Activated CD8-positive, alpha-beta T cell treated with anti-CD3 and anti-CD28 coated beads, Interleukin-2, amount 10 ng/mL, durations not matched to agents 7 days and 5 days (primary cell): ENCODE results near the gene SRPK2. TPM values are rescaled to one million over a fixed set of nuclear protein-coding genes. Genes with fewer than 3 reads are reported as not detected.

Experiments used
- ATAC-seq: fragments of 150-1000 bp; cut with Tn5 transposase; one replicate; pipeline ENCODE4 v1.10.0; 2021; ENCODE audit warnings: moderate library complexity
- CTCF ChIA-PET: fragments of 350-600 bp; sonication (Branson Sonifier 250); formaldehyde crosslinking; loops from one replicate; lab custom pipeline; 2021; ENCODE audit warnings: antibody characterized with exemption; lab: Charles Lee
- POLR2A ChIA-PET: fragments of 350-600 bp; sonication (Branson Sonifier 250); formaldehyde crosslinking; loops from one replicate; lab custom pipeline; 2021; ENCODE audit warnings: antibody characterized with exemption; lab: Charles Lee
- DNase-seq: peaks from one replicate; pipeline ENCODE4 v3.0.0-alpha.2; 2020
- H3K27ac Mint-ChIP-seq: one replicate; pipeline ENCODE4 v1.8.0; 2021; ENCODE audit warnings: mild to moderate bottlenecking, mixed read lengths
- H3K27me3 Mint-ChIP-seq: one replicate; pipeline ENCODE4 v1.8.0; 2021; ENCODE audit warnings: low read depth, mixed read lengths
- H3K36me3 Mint-ChIP-seq: one replicate; pipeline ENCODE4 v1.8.0; 2021; ENCODE audit warnings: low read depth, mixed read lengths
- H3K4me1 Mint-ChIP-seq: one replicate; pipeline ENCODE4 v1.8.0; 2021; ENCODE audit warnings: low read depth, mixed read lengths
- H3K4me3 Mint-ChIP-seq: one replicate; pipeline ENCODE4 v1.8.0; 2021; ENCODE audit warnings: mild to moderate bottlenecking, mixed read lengths
- H3K9me3 Mint-ChIP-seq: one replicate; pipeline ENCODE4 v1.8.0; 2022; ENCODE audit warnings: mixed read lengths; ENCODE audit not compliant: insufficient read depth
- total RNA-seq, 2 experiments: library from RNA; stranded (reverse); gene quantifications; one replicate each; pipeline ENCODE4 v1.2.3, GENCODE V29; 2021

Gene SRPK2
- total RNA-seq, 2 experiments from 2014 or later, result 34.5 to 35.9 TPM

- Mint-ChIP-seq H3K4me3 (no peak overlapping the region), H3K4me1 (peaks cover 18% of the 10 kb centered on the region), H3K27me3 (no peaks in the 10 kb centered on the region), H3K36me3 (peaks cover 3% of the 10 kb centered on the region), H3K9me3 (peaks cover 8% of the 10 kb centered on the region), H3K27ac (no peak overlapping the region)
- ATAC-seq, result no peak
- CTCF ChIA-PET, result no interaction called here
- POLR2A ChIA-PET, result no interaction called here
- DNase-seq, result no peak
These were observed 176.5 kb downstream of the SRPK2 start for GRCh38 chr7:105212212-105212611.

GRCh38 chr7:105210721-105211205 is 178.0 kb downstream of the SRPK2 start:
- H3K36me3 Mint-ChIP-seq, result peaks cover 4% of the 10 kb centered on the region
- CTCF ChIA-PET, result interaction anchor here (1.8 kb wide), 1 partner anchor 14 kb away, joined by 5 read pairs; no protein-coding TSS in a partner anchor
- ATAC-seq (peak; percentile 38), DNase-seq (no peak)
- H3K4me3 Mint-ChIP-seq, result no peak overlapping the region
- H3K27ac Mint-ChIP-seq, result peak overlapping the region; percentile 33
- H3K4me1 Mint-ChIP-seq, result peaks cover 26% of the 10 kb centered on the region
- no peaks in the 10 kb centered on the region for H3K27me3 Mint-ChIP-seq
- peaks cover 8% of the 10 kb centered on the region for H3K9me3 Mint-ChIP-seq
- POLR2A ChIA-PET, result interaction anchor here (0.7 kb wide), 1 partner anchor 13 kb away, joined by 3 read pairs; no protein-coding TSS in a partner anchor

GRCh38 chr7:105209870-105210269 is 178.9 kb downstream of the SRPK2 start:
- no peaks in the 10 kb centered on the region for H3K27me3 Mint-ChIP-seq
- ChIA-PET POLR2A (no interaction called here), CTCF (interaction anchor here (0.9 to 1.8 kb wide), 3 partner anchors 15 to 27 kb away, joined by 3 to 5 read pairs (median 3); no protein-coding TSS in a partner anchor)
- H3K27ac Mint-ChIP-seq, result no peak overlapping the region
- ATAC-seq (peak; percentile 67), DNase-seq (peak; percentile 41)
- H3K36me3 Mint-ChIP-seq, result peaks cover 2% of the 10 kb centered on the region
- peaks cover 35% of the 10 kb centered on the region for H3K4me1 Mint-ChIP-seq
- no peak overlapping the region for H3K4me3 Mint-ChIP-seq
- peaks cover 8% of the 10 kb centered on the region for H3K9me3 Mint-ChIP-seq

- Mint-ChIP-seq H3K27me3 (no peaks in the 10 kb centered on the region), H3K36me3 (peaks cover 2% of the 10 kb centered on the region), H3K27ac (peak overlapping the region; percentile 65), H3K9me3 (peaks cover 8% of the 10 kb centered on the region), H3K4me1 (peaks cover 37% of the 10 kb centered on the region), H3K4me3 (peak overlapping the region; percentile 16)
- POLR2A ChIA-PET, result interaction anchor here (0.7 kb wide), 1 partner anchor 198 kb away, joined by 5 read pairs; no protein-coding TSS in a partner anchor
- CTCF ChIA-PET, result interaction anchor here (0.9 to 1.0 kb wide), 2 partner anchors 22 to 28 kb away, joined by 3 read pairs; no protein-coding TSS in a partner anchor
- DNase-seq (no peak), ATAC-seq (no peak)
These were observed 179.3 kb downstream of the SRPK2 start for GRCh38 chr7:105209433-105209832.

- DNase-seq, result no peak
- H3K4me1 Mint-ChIP-seq, result peaks cover 37% of the 10 kb centered on the region
- no peak overlapping the region for H3K27ac Mint-ChIP-seq
- H3K36me3 Mint-ChIP-seq, result peaks cover 11% of the 10 kb centered on the region
- no peaks in the 10 kb centered on the region for H3K27me3 Mint-ChIP-seq
- no peak for ATAC-seq
- H3K9me3 Mint-ChIP-seq, result peaks cover 8% of the 10 kb centered on the region
- POLR2A ChIA-PET, result no interaction called here
- CTCF ChIA-PET, result no interaction called here
- H3K4me3 Mint-ChIP-seq, result no peak overlapping the region
These were observed 181.7 kb downstream of the SRPK2 start for GRCh38 chr7:105206985-105207384.

- Mint-ChIP-seq H3K9me3 (no peaks in the 10 kb centered on the region), H3K36me3 (peaks cover 13% of the 10 kb centered on the region), H3K27ac (peak overlapping the region; percentile 73), H3K27me3 (no peaks in the 10 kb centered on the region), H3K4me1 (peaks cover 34% of the 10 kb centered on the region), H3K4me3 (no peak overlapping the region)
- DNase-seq (peak; percentile 37), ATAC-seq (peak; percentile 62)
- CTCF ChIA-PET, result no interaction called here
- POLR2A ChIA-PET, result interaction anchor here (0.6 kb wide), 1 partner anchor 164 kb away, joined by 3 read pairs; no protein-coding TSS in a partner anchor
These were observed 183.0 kb downstream of the SRPK2 start for GRCh38 chr7:105205592-105206237.

- H3K36me3 Mint-ChIP-seq, result peaks cover 17% of the 10 kb centered on the region
- H3K4me1 Mint-ChIP-seq, result peaks cover 26% of the 10 kb centered on the region
- POLR2A ChIA-PET, result no interaction called here
- CTCF ChIA-PET, result no interaction called here
- no peak for ATAC-seq
- no peaks in the 10 kb centered on the region for H3K9me3 Mint-ChIP-seq
- H3K4me3 Mint-ChIP-seq, result no peak overlapping the region
- no peak overlapping the region for H3K27ac Mint-ChIP-seq
- no peaks in the 10 kb centered on the region for H3K27me3 Mint-ChIP-seq
- no peak for DNase-seq
These were observed 183.8 kb downstream of the SRPK2 start for GRCh38 chr7:105204953-105205352.

- Mint-ChIP-seq H3K36me3 (peaks cover 17% of the 10 kb centered on the region), H3K4me1 (peaks cover 25% of the 10 kb centered on the region), H3K27ac (no peak overlapping the region), H3K27me3 (no peaks in the 10 kb centered on the region), H3K4me3 (no peak overlapping the region), H3K9me3 (no peaks in the 10 kb centered on the region)
- DNase-seq, result no peak
- POLR2A ChIA-PET, result no interaction called here
- no peak for ATAC-seq
- CTCF ChIA-PET, result no interaction called here
These were observed 184.2 kb downstream of the SRPK2 start for GRCh38 chr7:105204520-105204919.

GRCh38 chr7:105202616-105203015 is 186.1 kb downstream of the SRPK2 start:
- DNase-seq (no peak), ATAC-seq (no peak)
- Mint-ChIP-seq H3K9me3 (no peaks in the 10 kb centered on the region), H3K4me3 (no peak overlapping the region), H3K36me3 (peaks cover 19% of the 10 kb centered on the region), H3K27me3 (no peaks in the 10 kb centered on the region), H3K4me1 (peaks cover 20% of the 10 kb centered on the region), H3K27ac (no peak overlapping the region)
- ChIA-PET CTCF (no interaction called here), POLR2A (no interaction called here)

- Mint-ChIP-seq H3K9me3 (no peaks in the 10 kb centered on the region), H3K4me1 (no peaks in the 10 kb centered on the region), H3K4me3 (no peak overlapping the region), H3K27me3 (no peaks in the 10 kb centered on the region), H3K36me3 (peaks cover 18% of the 10 kb centered on the region), H3K27ac (no peak overlapping the region)
- CTCF ChIA-PET, result no interaction called here
- DNase-seq (no peak), ATAC-seq (no peak)
- POLR2A ChIA-PET, result no interaction called here
These were observed 189.3 kb downstream of the SRPK2 start for GRCh38 chr7:105199386-105199785.

GRCh38 chr7:105198223-105198622 is 190.5 kb downstream of the SRPK2 start:
- DNase-seq (no peak), ATAC-seq (no peak)
- CTCF ChIA-PET, result no interaction called here
- Mint-ChIP-seq H3K36me3 (peaks cover 14% of the 10 kb centered on the region), H3K4me1 (no peaks in the 10 kb centered on the region), H3K4me3 (no peak overlapping the region), H3K27ac (no peak overlapping the region), H3K9me3 (no peaks in the 10 kb centered on the region), H3K27me3 (no peaks in the 10 kb centered on the region)
- POLR2A ChIA-PET, result no interaction called here

GRCh38 chr7:105196473-105196872 is 192.2 kb downstream of the SRPK2 start:
- ChIA-PET CTCF (no interaction called here), POLR2A (no interaction called here)
- Mint-ChIP-seq H3K27ac (no peak overlapping the region), H3K4me1 (no peaks in the 10 kb centered on the region), H3K4me3 (no peak overlapping the region), H3K36me3 (peaks cover 12% of the 10 kb centered on the region), H3K27me3 (no peaks in the 10 kb centered on the region), H3K9me3 (no peaks in the 10 kb centered on the region)
- ATAC-seq (no peak), DNase-seq (no peak)
